Astrocyte (in vitro differentiated cells and primary cell): ENCODE results near the gene GNAO1. TPM values are rescaled to one million over a fixed set of nuclear protein-coding genes. Genes with fewer than 3 reads are reported as not detected.

Experiments used
- DNase-seq: peaks from one replicate; pipeline ENCODE4 v3.0.0-alpha.2; 2010; ENCODE audit warnings: low read depth
- FAIRE-seq: peaks from 2 replicates; lab custom pipeline; 2011; peaks lifted over from hg19 to GRCh38; lab: Jason Lieb, UNC
- H2AFZ ChIP-seq: 2 replicates; pipeline ENCODE4 v1.6.0; 2012; ENCODE audit warnings: low read depth, low read length, inconsistent platforms
- H3K27ac ChIP-seq: 2 replicates; pipeline ENCODE4 v1.5.1; 2011; ENCODE audit warnings: low read depth, low read length, inconsistent platforms
- H3K27me3 ChIP-seq: 2 replicates; pipeline ENCODE4 v1.6.0; 2011; ENCODE audit warnings: low read length, inconsistent platforms; ENCODE audit not compliant: insufficient read depth
- H3K36me3 ChIP-seq: 2 replicates; pipeline ENCODE4 v1.5.1; 2011; ENCODE audit warnings: low read length, inconsistent platforms; ENCODE audit not compliant: insufficient read depth
- H3K4me1 ChIP-seq: 2 replicates; pipeline ENCODE4 v1.5.1; 2011; ENCODE audit warnings: low read length, inconsistent platforms; ENCODE audit not compliant: insufficient read depth
- H3K4me2 ChIP-seq: 2 replicates; pipeline ENCODE4 v1.6.0; 2012; ENCODE audit warnings: low read length, inconsistent platforms
- H3K4me3 ChIP-seq: 2 replicates; pipeline ENCODE4 v1.5.1; 2011; ENCODE audit warnings: low read depth, mild to moderate bottlenecking, low read length, inconsistent platforms; ENCODE audit not compliant: insufficient read depth
- H3K79me2 ChIP-seq: 2 replicates; pipeline ENCODE4 v1.6.0; 2012; ENCODE audit warnings: mild to moderate bottlenecking, low read length, inconsistent platforms; ENCODE audit not compliant: insufficient read depth
- H3K9ac ChIP-seq: 2 replicates; pipeline ENCODE4 v1.6.0; 2012; ENCODE audit warnings: mild to moderate bottlenecking, low read length, inconsistent platforms
- H3K9me3 ChIP-seq: 2 replicates; pipeline ENCODE4 v1.5.1; 2012; ENCODE audit warnings: low read depth, mild to moderate bottlenecking, low read length, inconsistent platforms; ENCODE audit not compliant: insufficient read depth
- H4K20me1 ChIP-seq: 2 replicates; pipeline ENCODE4 v1.6.0; 2012; ENCODE audit warnings: low read length, inconsistent platforms; ENCODE audit not compliant: insufficient read depth
- H3K27ac Mint-ChIP-seq: one replicate; pipeline ENCODE4 v1.8.0; 2021; ENCODE audit warnings: mild to moderate bottlenecking, mixed read lengths; ENCODE audit not compliant: unreplicated experiment
- H3K27me3 Mint-ChIP-seq: one replicate; pipeline ENCODE4 v1.8.0; 2021; ENCODE audit warnings: low read depth, mixed read lengths; ENCODE audit not compliant: unreplicated experiment
- H3K36me3 Mint-ChIP-seq: one replicate; pipeline ENCODE4 v1.8.0; 2021; ENCODE audit warnings: low read depth, mixed read lengths; ENCODE audit not compliant: unreplicated experiment
- H3K4me1 Mint-ChIP-seq: one replicate; pipeline ENCODE4 v1.8.0; 2021; ENCODE audit warnings: low read depth, mixed read lengths; ENCODE audit not compliant: unreplicated experiment
- H3K4me3 Mint-ChIP-seq: one replicate; pipeline ENCODE4 v1.8.0; 2021; ENCODE audit warnings: mild to moderate bottlenecking, moderate library complexity, mixed read lengths; ENCODE audit not compliant: unreplicated experiment
- H3K9me3 Mint-ChIP-seq: one replicate; pipeline ENCODE4 v1.8.0; 2021; ENCODE audit warnings: mild to moderate bottlenecking, mixed read lengths; ENCODE audit not compliant: unreplicated experiment
- CTCF ChIP-seq: IDR thresholded peaks from 2 replicates; pipeline ENCODE4 v1.5.1; 2011; ENCODE audit warnings: low read depth, mild to moderate bottlenecking, inconsistent platforms, low read length, moderate library complexity; ENCODE audit not compliant: insufficient read depth
- EZH2 ChIP-seq: IDR thresholded peaks from 2 replicates; pipeline ENCODE4 v1.6.1; 2012; ENCODE audit warnings: mild to moderate bottlenecking, low read length, inconsistent platforms; ENCODE audit not compliant: insufficient read depth
- total RNA-seq: library from RNA; stranded (reverse); gene quantifications from 2 replicates; pipeline ENCODE4 v1.2.1, GENCODE V29; 2021

GNAO1 gene
- total RNA-seq, 1 donor from 2014 or later, result 1.7 TPM

DNA sequence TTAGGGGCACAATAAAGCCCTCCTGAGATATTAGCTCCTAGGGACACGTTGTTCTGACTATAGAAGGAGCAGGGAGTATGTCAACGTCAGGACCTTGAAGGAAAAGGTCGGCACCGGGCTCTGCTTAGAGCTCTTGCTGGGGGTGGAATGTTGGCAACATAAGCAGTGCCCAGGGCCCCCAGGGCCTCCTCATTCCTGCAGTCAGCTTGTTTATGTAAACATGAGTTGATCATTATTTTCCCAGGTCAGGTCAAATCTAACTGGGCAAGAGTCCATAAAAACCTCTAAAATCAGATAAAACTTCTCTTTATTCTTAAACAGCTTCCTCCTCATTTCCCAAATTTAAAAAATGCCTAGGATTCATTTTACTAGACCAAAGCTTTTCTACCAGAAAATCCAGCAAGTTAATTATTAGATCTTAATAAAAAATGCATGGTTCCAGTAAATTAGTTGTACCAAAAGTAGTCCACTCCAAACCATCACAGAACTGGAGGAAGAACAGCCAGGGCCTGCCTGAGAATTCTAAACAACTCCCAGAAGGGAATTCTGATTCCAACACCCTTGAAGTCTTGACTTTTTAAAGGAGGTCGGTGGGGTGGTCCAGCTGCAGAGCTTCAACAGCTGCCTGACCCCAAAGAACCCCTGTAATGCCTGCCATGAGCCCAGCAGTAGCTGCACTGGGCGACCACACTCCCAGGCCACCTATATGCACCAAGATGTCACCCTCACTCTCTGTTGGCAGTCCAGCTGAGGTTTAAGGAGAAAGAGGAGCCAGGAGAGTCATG lies 179.8 kb downstream of the GNAO1 start:
- Mint-ChIP-seq H3K36me3 (peaks cover 11% of the 10 kb centered on the region), H3K4me1 (peaks cover 2% of the 10 kb centered on the region), H3K9me3 (no peaks in the 10 kb centered on the region), H3K4me3 (peak overlapping the region; percentile 27), H3K27ac (no peak overlapping the region), H3K27me3 (no peaks in the 10 kb centered on the region)
- TF ChIP-seq CTCF (no peak), EZH2 (no peak)
- Histone ChIP-seq H3K9ac (no peak overlapping the region), H3K4me3 (no peak overlapping the region), H3K27me3 (no peaks in the 10 kb centered on the region), H3K9me3 (no peaks in the 10 kb centered on the region), H4K20me1 (peaks cover 14% of the 10 kb centered on the region), H3K4me2 (no peak overlapping the region), H3K36me3 (peaks cover 11% of the 10 kb centered on the region), H3K27ac (no peak overlapping the region), H2AFZ (no peak overlapping the region), H3K79me2 (peaks cover 9% of the 10 kb centered on the region), H3K4me1 (peaks cover 2% of the 10 kb centered on the region)
- FAIRE-seq (no peak), DNase-seq (no peak)

DNA sequence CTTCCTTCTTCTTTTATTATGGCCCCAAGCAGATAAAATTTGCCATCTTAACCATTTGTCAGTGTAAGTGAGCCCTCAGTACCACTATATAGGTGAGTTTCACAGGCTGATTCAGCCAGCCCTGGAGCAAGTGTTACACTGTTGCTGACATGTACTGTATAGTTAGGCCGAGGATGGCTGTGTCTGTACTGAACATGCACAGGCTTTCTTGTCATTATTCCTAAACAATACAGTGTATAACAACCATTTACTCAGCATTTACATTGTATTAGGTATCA lies 180.3 kb downstream of the GNAO1 start:
- TF ChIP-seq EZH2 (no peak), CTCF (no peak)
- Mint-ChIP-seq H3K27ac (no peak overlapping the region), H3K9me3 (no peaks in the 10 kb centered on the region), H3K36me3 (peaks cover 10% of the 10 kb centered on the region), H3K4me1 (peaks cover 2% of the 10 kb centered on the region), H3K27me3 (no peaks in the 10 kb centered on the region), H3K4me3 (no peak overlapping the region)
- no peak overlapping the region for H3K4me3 ChIP-seq
- H3K4me2 ChIP-seq, result no peak overlapping the region
- H3K4me1 ChIP-seq, result peaks cover 2% of the 10 kb centered on the region
- H3K36me3 ChIP-seq, result peaks cover 11% of the 10 kb centered on the region
- no peak overlapping the region for H2AFZ ChIP-seq
- no peak overlapping the region for H3K27ac ChIP-seq
- no peaks in the 10 kb centered on the region for H3K27me3 ChIP-seq
- H4K20me1 ChIP-seq, result peaks cover 14% of the 10 kb centered on the region
- peaks cover 14% of the 10 kb centered on the region for H3K79me2 ChIP-seq
- H3K9me3 ChIP-seq, result no peaks in the 10 kb centered on the region
- FAIRE-seq (no peak), DNase-seq (no peak)
- no peak overlapping the region for H3K9ac ChIP-seq

GRCh38 chr16:56372013-56372634 lies 180.8 kb downstream of the GNAO1 start:
- Histone ChIP-seq H3K9me3 (no peaks in the 10 kb centered on the region), H3K36me3 (peaks cover 11% of the 10 kb centered on the region), H3K4me1 (peaks cover 2% of the 10 kb centered on the region), H2AFZ (no peak overlapping the region), H3K4me3 (no peak overlapping the region), H3K4me2 (no peak overlapping the region), H3K27ac (no peak overlapping the region), H3K27me3 (no peaks in the 10 kb centered on the region), H3K9ac (no peak overlapping the region), H4K20me1 (peaks cover 14% of the 10 kb centered on the region), H3K79me2 (peaks cover 14% of the 10 kb centered on the region)
- H3K4me3 Mint-ChIP-seq, result no peak overlapping the region
- no peaks in the 10 kb centered on the region for H3K27me3 Mint-ChIP-seq
- peaks cover 2% of the 10 kb centered on the region for H3K4me1 Mint-ChIP-seq
- no peak overlapping the region for H3K27ac Mint-ChIP-seq
- H3K9me3 Mint-ChIP-seq, result no peaks in the 10 kb centered on the region
- FAIRE-seq, result no peak
- peaks cover 10% of the 10 kb centered on the region for H3K36me3 Mint-ChIP-seq
- TF ChIP-seq EZH2, result no peak
- TF ChIP-seq CTCF, result no peak
- no peak for DNase-seq
